ENCODE results near the gene TUBB4B.

TUBB4B gene

GRCh38 chr9:137226338-137227053, 14.6 kb upstream of the TUBB4B start:
- no peak for DNase-seq

GRCh38 chr9:137227054-137227852, 13.8 kb upstream of the TUBB4B start, which contains the start of gene RNF224:
Gene RNF224, plus strand, starts transcription at chr9:137227502. Its CDS starts 834 bp downstream, at chr9:137228336.
- peak; percentile 78 to 79 for DNase-seq

GRCh38 chr9:137227853-137228505, 13.1 kb upstream of the TUBB4B start:
- DNase-seq, result no peak

GRCh38 chr9:137228506-137228967, 12.6 kb upstream of the TUBB4B start:
- DNase-seq, result no peak

GRCh38 chr9:137228968-137229896, 11.9 kb upstream of the TUBB4B start:
- no peak for DNase-seq

- DNase-seq, result no peak
Measured at GRCh38 chr9:137229903-137230704, 11.0 kb upstream of the TUBB4B start.

GRCh38 chr9:137230705-137231371, 10.2 kb upstream of the TUBB4B start, which contains the start of gene SLC34A3:
Gene SLC34A3, plus strand, starts transcription at chr9:137230901. Its CDS starts 802 bp downstream, at chr9:137231703.
- no peak for DNase-seq

GRCh38 chr9:137231372-137232039, 9.6 kb upstream of the TUBB4B start:
- DNase-seq, result no peak

GRCh38 chr9:137232101-137232500, 9.0 kb upstream of the TUBB4B start:
- no peak for DNase-seq

GRCh38 chr9:137232510-137232909, 8.6 kb upstream of the TUBB4B start:
- DNase-seq, result no peak

GRCh38 chr9:137233143-137233980, 7.7 kb upstream of the TUBB4B start:
- no peak for DNase-seq

GRCh38 chr9:137234055-137234697, 6.9 kb upstream of the TUBB4B start:
- DNase-seq, result no peak

GRCh38 chr9:137234758-137235423, 6.2 kb upstream of the TUBB4B start:
- no peak for DNase-seq

GRCh38 chr9:137235424-137236237, 5.5 kb upstream of the TUBB4B start:
- no peak for DNase-seq

- DNase-seq, result peak; percentile 89 to 91
Measured at GRCh38 chr9:137236238-137236935, 4.7 kb upstream of the TUBB4B start.

- DNase-seq, result no peak
Measured at GRCh38 chr9:137236936-137237421, 4.1 kb upstream of the TUBB4B start.
